HAP-1 (cell line): ENCODE results near the gene RAB43.
"Not testable (repeated sequence)": the region's sequence is repeated elsewhere in the genome, so short reads cannot be mapped to it uniquely, and the experiment has no call there.

ENCODE experiments used
- DNase-seq, 2 experiments: peaks; one replicate each; pipeline ENCODE4 v3.0.0-alpha.2; 2016 to 2020; ENCODE audit warnings: low spot score in 2 of 2
- H3K27me3 ChIP-seq: fragments of 250-450 bp; sonication (Bioruptor Pico); 2 replicates; pipeline ENCODE4 v1.5.1; 2020; ENCODE audit warnings: low read depth, mild to moderate bottlenecking, moderate library complexity
- H3K36me3 ChIP-seq: fragments of 250-450 bp; sonication (Bioruptor Pico); replicated peaks from 2 replicates; pipeline ENCODE4 v1.5.1; 2020; ENCODE audit warnings: mild to moderate bottlenecking
- H3K4me1 ChIP-seq: fragments of 250-450 bp; sonication (Bioruptor Pico); 2 replicates; pipeline ENCODE4 v1.5.1; 2020; ENCODE audit warnings: mild to moderate bottlenecking
- H3K4me3 ChIP-seq: fragments of 250-450 bp; sonication (Bioruptor Pico); 2 replicates; pipeline ENCODE4 v1.5.1; 2020; ENCODE audit warnings: mild to moderate bottlenecking, moderate library complexity
- H3K9me3 ChIP-seq: fragments of 250-450 bp; sonication (Bioruptor Pico); 2 replicates; pipeline ENCODE4 v1.5.1; 2020; ENCODE audit warnings: mild to moderate bottlenecking, moderate library complexity
- in situ Hi-C: fragments of 300-500 bp; cut with MboI; formaldehyde crosslinking; loops from 3 replicates; pipeline ENCODE4 v1.14.3; 2020; ENCODE audit warnings: low sequenced_read_pairs, inconsistent platforms, mixed read lengths

Gene RAB43

GRCh38 chr3:129121792-129122411 is at the start of gene RAB43:
RAB43 (minus strand) TSS chr3:129121804; CDS start chr3:129121489, 315 bp downstream.
- peak; percentile 66 to 96 for DNase-seq
- in situ Hi-C loops, result no loop called here

GRCh38 chr3:129166579-129167332 is 45.2 kb upstream of the RAB43 start:
- DNase-seq, result no peak
- Histone ChIP-seq H3K36me3 (peaks cover 58% of the 10 kb centered on the region), H3K9me3 (no peaks in the 10 kb centered on the region)

More at GRCh38 chr3:129121792-129122411, at the start of gene RAB43:
- H3K4me3 ChIP-seq, result peak within 1 kb of the TSS; percentile 65
- H3K9me3 ChIP-seq, result no peaks in the 10 kb centered on the region
- H3K27me3 ChIP-seq, result no peaks in the 10 kb centered on the region
- no peaks in the 10 kb centered on the region for H3K36me3 ChIP-seq
- peaks cover 2% of the 10 kb centered on the region; the same call in 1 of the 2 replicates for H3K4me1 ChIP-seq

GRCh38 chr3:129165594-129165993 is 44.0 kb upstream of the RAB43 start:
- H3K4me1 ChIP-seq, H3K27me3 ChIP-seq, in situ Hi-C loops, H3K9me3 ChIP-seq, H3K4me3 ChIP-seq, DNase-seq: not testable (repeated sequence)
- H3K36me3 ChIP-seq, result peaks cover 46% of the 10 kb centered on the region

More at GRCh38 chr3:129166579-129167332, 45.2 kb upstream of the RAB43 start:
- Histone ChIP-seq H3K4me3 (no peak overlapping the region), H3K27me3 (no peaks in the 10 kb centered on the region), H3K4me1 (peaks cover 6% of the 10 kb centered on the region; the same call in 1 of the 2 replicates)
- in situ Hi-C loops, result no loop called here

- Histone ChIP-seq H3K4me3 (no peak overlapping the region), H3K27me3 (no peaks in the 10 kb centered on the region), H3K36me3 (peaks cover 35% of the 10 kb centered on the region), H3K4me1 (peaks cover 9% of the 10 kb centered on the region), H3K9me3 (no peaks in the 10 kb centered on the region)
- in situ Hi-C loops, result no loop called here
- no peak for DNase-seq
These were observed 42.9 kb upstream of the RAB43 start for GRCh38 chr3:129164500-129164899.

- H3K4me3 ChIP-seq, result no peak overlapping the region; the same call in 1 of the 2 replicates
- DNase-seq, result peak in 1 of 2 experiments; percentile 26
- no peaks in the 10 kb centered on the region for H3K27me3 ChIP-seq
- peaks cover 10% of the 10 kb centered on the region for H3K4me1 ChIP-seq
- peaks cover 26% of the 10 kb centered on the region for H3K36me3 ChIP-seq
- no peaks in the 10 kb centered on the region for H3K9me3 ChIP-seq
- in situ Hi-C loops, result no loop called here
These were observed 41.4 kb upstream of the RAB43 start for GRCh38 chr3:129162729-129163579.

- peak overlapping the region; percentile 62 for H3K4me3 ChIP-seq
- no peaks in the 10 kb centered on the region for H3K9me3 ChIP-seq
- H3K36me3 ChIP-seq, result peaks cover 18% of the 10 kb centered on the region
- in situ Hi-C loops, result no loop called here
- DNase-seq, result peak in 1 of 2 experiments; percentile 58
- H3K4me1 ChIP-seq, result peaks cover 10% of the 10 kb centered on the region
- H3K27me3 ChIP-seq, result no peaks in the 10 kb centered on the region
These were observed 40.3 kb upstream of the RAB43 start for GRCh38 chr3:129161860-129162271.

- DNase-seq, result peak; percentile 90 to 91
- Histone ChIP-seq H3K4me3 (peak within 1 kb of the TSS; percentile 62), H3K36me3 (peaks cover 18% of the 10 kb centered on the region), H3K9me3 (no peaks in the 10 kb centered on the region), H3K27me3 (no peaks in the 10 kb centered on the region), H3K4me1 (peaks cover 10% of the 10 kb centered on the region)
- in situ Hi-C loops, result no loop called here
These were observed 39.6 kb upstream of the RAB43 start, which contains the start of gene ISY1 for GRCh38 chr3:129160891-129161859. ISY1 (minus strand) TSS chr3:129161063; CDS start chr3:129160975, 88 bp downstream.

- H3K4me3 ChIP-seq, result no peak overlapping the region
- H3K36me3 ChIP-seq, result peaks cover 31% of the 10 kb centered on the region
- DNase-seq, result no peak
- in situ Hi-C loops, result no loop called here
- H3K9me3 ChIP-seq, result no peaks in the 10 kb centered on the region
- no peaks in the 10 kb centered on the region for H3K4me1 ChIP-seq
- H3K27me3 ChIP-seq, result no peaks in the 10 kb centered on the region
These were observed 23.2 kb upstream of the RAB43 start for GRCh38 chr3:129144786-129145185.

GRCh38 chr3:129141011-129141410 is 19.4 kb upstream of the RAB43 start:
- peaks cover 28% of the 10 kb centered on the region for H3K36me3 ChIP-seq
- in situ Hi-C loops, H3K4me1 ChIP-seq, DNase-seq, H3K4me3 ChIP-seq, H3K27me3 ChIP-seq, H3K9me3 ChIP-seq: not testable (repeated sequence)

GRCh38 chr3:129139911-129140310 is 18.3 kb upstream of the RAB43 start:
- Histone ChIP-seq H3K4me1 (no peaks in the 10 kb centered on the region), H3K9me3 (no peaks in the 10 kb centered on the region), H3K4me3 (no peak overlapping the region), H3K27me3 (no peaks in the 10 kb centered on the region), H3K36me3 (peaks cover 29% of the 10 kb centered on the region)
- no peak for DNase-seq
- in situ Hi-C loops, result no loop called here

- peaks cover 50% of the 10 kb centered on the region for H3K36me3 ChIP-seq
These were observed 14.7 kb upstream of the RAB43 start for GRCh38 chr3:129136275-129136674.

GRCh38 chr3:129132097-129132866 is 10.7 kb upstream of the RAB43 start:
- no peaks in the 10 kb centered on the region for H3K4me1 ChIP-seq
- H3K27me3 ChIP-seq, result no peaks in the 10 kb centered on the region
- DNase-seq, result no peak
- H3K9me3 ChIP-seq, result no peaks in the 10 kb centered on the region
- H3K36me3 ChIP-seq, result peaks cover 54% of the 10 kb centered on the region
- in situ Hi-C loops, result no loop called here
- no peak overlapping the region for H3K4me3 ChIP-seq

More at GRCh38 chr3:129136275-129136674, 14.7 kb upstream of the RAB43 start:
- H3K4me1 ChIP-seq, DNase-seq, in situ Hi-C loops, H3K9me3 ChIP-seq, H3K27me3 ChIP-seq, H3K4me3 ChIP-seq: not testable (repeated sequence)
